Endodermal cell (in vitro differentiated cells): ENCODE measurements around the gene NKRF. TPM values are rescaled to one million over a fixed set of nuclear protein-coding genes. Genes with fewer than 3 reads are reported as not detected.
"Not testable (repeated sequence)": the region's sequence is repeated elsewhere in the genome, so short reads cannot be mapped to it uniquely, and the experiment has no call there.

ENCODE experiments used
- DNase-seq: peaks from one replicate; pipeline ENCODE4 v3.0.0-alpha.2; 2017
- H3K27ac ChIP-seq: 2 replicates; pipeline ENCODE4 v1.5.1; 2013; ENCODE audit warnings: mild to moderate bottlenecking, low read depth, low read length, moderate library complexity
- H3K27me3 ChIP-seq: 2 replicates; pipeline ENCODE4 v1.6.1; 2013; ENCODE audit warnings: mild to moderate bottlenecking, low read length, moderate library complexity; ENCODE audit not compliant: insufficient read depth, control insufficient read depth, poor library complexity, severe bottlenecking
- H3K36me3 ChIP-seq: 2 replicates; pipeline ENCODE4 v1.7.0; 2013; ENCODE audit warnings: mild to moderate bottlenecking, low read length, moderate library complexity; ENCODE audit not compliant: control insufficient read depth, insufficient read depth
- H3K4me1 ChIP-seq: one replicate; pipeline ENCODE4 v1.7.0; 2013; ENCODE audit warnings: low read length; ENCODE audit not compliant: control insufficient read depth, insufficient read depth
- H3K4me3 ChIP-seq: 2 replicates; pipeline ENCODE4 v1.5.1; 2013; ENCODE audit warnings: mild to moderate bottlenecking, low read length, moderate library complexity
- H3K9ac ChIP-seq: 2 replicates; pipeline ENCODE4 v1.6.1; 2013; ENCODE audit warnings: mild to moderate bottlenecking, low read length, moderate library complexity; ENCODE audit not compliant: poor library complexity, severe bottlenecking; ENCODE audit errors: extremely low read depth
- H3K9me3 ChIP-seq: 2 replicates; pipeline ENCODE4 v1.6.1; 2013; ENCODE audit warnings: mild to moderate bottlenecking, low read length, moderate library complexity; ENCODE audit not compliant: control insufficient read depth
- H3K27ac Mint-ChIP-seq: 2 replicates; pipeline ENCODE4 v1.8.0; 2020; ENCODE audit warnings: mixed read lengths
- H3K27me3 Mint-ChIP-seq: 2 replicates; pipeline ENCODE4 v1.8.0; 2021; ENCODE audit warnings: mild to moderate bottlenecking, mixed read lengths; ENCODE audit not compliant: insufficient read depth
- H3K36me3 Mint-ChIP-seq: 2 replicates; pipeline ENCODE4 v1.8.0; 2020; ENCODE audit warnings: low read depth, mixed read lengths
- H3K4me1 Mint-ChIP-seq: 2 replicates; pipeline ENCODE4 v1.8.0; 2020; ENCODE audit warnings: mixed read lengths
- H3K4me3 Mint-ChIP-seq: 2 replicates; pipeline ENCODE4 v1.8.0; 2020; ENCODE audit warnings: mild to moderate bottlenecking, moderate library complexity, mixed read lengths
- H3K9me3 Mint-ChIP-seq: 2 replicates; pipeline ENCODE4 v1.8.0; 2020; ENCODE audit warnings: mild to moderate bottlenecking, mixed read lengths
- CTCF ChIP-seq: fragments of 200-600 bp; sonication (generic); conservative IDR thresholded peaks from 2 replicates; pipeline ENCODE4 v1.5.0; 2021; ENCODE audit warnings: antibody characterized with exemption, mild to moderate bottlenecking
- WGBS, 2 experiments: methylation state at CpG; one replicate each; pipeline versions ENCODE4 v1.1.5 to v1.1.7; 2013; ENCODE audit warnings: missing lambda C conversion rate in 2 of 2, mixed read lengths in 1 of 2; ENCODE audit not compliant: insufficient coverage in 1 of 2, insufficient read length in 1 of 2; 5-methylcytosine and 5-hydroxymethylcytosine counted together
- total RNA-seq, 2 donors: library from RNA; stranded (reverse); fragmentation: NEBNext Ultra II Directional in 1 of 2; extraction: Animal tissue kit (Norgen Biotek cat#: 25700) in 1 of 2; gene quantifications; 2 replicates in 1 of 2; 3 replicates in 1 of 2; pipeline ENCODE4 v1.2.1, GENCODE V29; 2021

Gene NKRF
- total RNA-seq, 2 donors from 2014 or later = 14.3 to 15.8 TPM

DNA sequence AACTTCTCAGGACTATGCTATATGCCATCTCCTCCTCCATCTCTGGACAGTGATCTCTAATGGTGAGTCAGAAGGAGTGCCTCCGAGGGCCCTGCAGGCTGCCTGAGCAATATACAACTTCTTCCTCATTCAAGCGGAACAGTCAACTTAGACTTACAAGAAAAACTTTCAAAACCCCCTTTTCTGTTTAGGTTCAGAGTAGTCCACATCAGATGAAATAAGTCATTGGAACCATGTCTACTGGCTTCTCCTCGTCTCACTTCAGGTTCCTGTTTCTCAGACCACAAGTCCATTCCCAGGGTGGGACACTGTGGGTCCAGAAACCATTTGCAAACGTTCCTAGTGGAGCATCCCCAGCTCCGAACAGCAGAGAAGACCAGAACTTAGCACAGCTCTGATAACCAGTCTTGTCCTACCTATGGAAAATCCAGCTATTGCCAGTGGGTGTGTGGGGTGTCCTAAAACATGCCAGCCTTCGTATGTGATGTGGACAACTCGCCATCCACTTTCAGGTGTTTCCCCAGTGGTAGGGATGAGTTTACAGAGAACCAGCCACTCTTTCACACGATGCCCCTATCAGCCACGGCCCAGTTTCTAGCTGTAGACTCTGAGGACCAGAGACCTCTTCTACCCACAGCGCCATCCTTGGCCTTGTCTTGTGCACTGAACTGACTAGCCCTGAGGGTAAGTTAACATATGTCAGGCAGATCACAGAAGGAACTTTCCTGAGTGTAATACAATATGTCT is 32.7 kb upstream of the NKRF start:
- peaks cover 72% of the 10 kb centered on the region for H3K9me3 Mint-ChIP-seq
- H3K9ac ChIP-seq = no peak overlapping the region
- H3K4me1 Mint-ChIP-seq = no peaks in the 10 kb centered on the region
- no peak overlapping the region for H3K27ac ChIP-seq
- no peaks in the 10 kb centered on the region for H3K36me3 Mint-ChIP-seq
- no peaks in the 10 kb centered on the region for H3K4me1 ChIP-seq
- no peak overlapping the region for H3K4me3 Mint-ChIP-seq
- H3K27ac Mint-ChIP-seq = no peak overlapping the region
- H3K9me3 ChIP-seq = no peaks in the 10 kb centered on the region
- H3K4me3 ChIP-seq = no peak overlapping the region
- H3K27me3 ChIP-seq = no peaks in the 10 kb centered on the region
- 92 to 100% methylated on average over 2 to 10 of the region's 10 CpGs for WGBS, 2 experiments
- DNase-seq = no peak
- no peaks in the 10 kb centered on the region for H3K36me3 ChIP-seq
- no peak for TF ChIP-seq CTCF
- H3K27me3 Mint-ChIP-seq = no peaks in the 10 kb centered on the region

- H3K36me3 Mint-ChIP-seq, H3K27me3 ChIP-seq, H3K9ac ChIP-seq, H3K27me3 Mint-ChIP-seq, H3K4me1 ChIP-seq, H3K27ac Mint-ChIP-seq, H3K4me3 Mint-ChIP-seq, H3K9me3 ChIP-seq, H3K36me3 ChIP-seq, H3K4me3 ChIP-seq, DNase-seq, H3K4me1 Mint-ChIP-seq, H3K27ac ChIP-seq: not testable (repeated sequence)
- no CpG with 5 or more reads among the region's 1 CpG for WGBS, 2 experiments
- H3K9me3 Mint-ChIP-seq = peaks cover 75% of the 10 kb centered on the region
These were observed 31.2 kb upstream of the NKRF start for GRCh38 chrX:119637421-119637820.

- H3K4me3 ChIP-seq = no peak overlapping the region
- Mint-ChIP-seq H3K9me3 (peaks cover 68% of the 10 kb centered on the region), H3K36me3 (peaks cover 9% of the 10 kb centered on the region), H3K4me3 (no peak overlapping the region), H3K27ac (no peak overlapping the region), H3K27me3 (no peaks in the 10 kb centered on the region), H3K4me1 (no peaks in the 10 kb centered on the region)
- H3K27me3 ChIP-seq = no peaks in the 10 kb centered on the region
- no peak for DNase-seq
- H3K36me3 ChIP-seq = no peaks in the 10 kb centered on the region
- no peaks in the 10 kb centered on the region for H3K9me3 ChIP-seq
- no peak overlapping the region for H3K27ac ChIP-seq
- no peak overlapping the region for H3K9ac ChIP-seq
- TF ChIP-seq CTCF = no peak
- 94% methylated on average over 8 of the region's 8 CpGs; no CpG with 5 or more reads in 1 of the 2 experiments for WGBS, 2 experiments
- H3K4me1 ChIP-seq = no peaks in the 10 kb centered on the region
These were observed 30.2 kb upstream of the NKRF start for GRCh38 chrX:119636419-119636818.

DNA sequence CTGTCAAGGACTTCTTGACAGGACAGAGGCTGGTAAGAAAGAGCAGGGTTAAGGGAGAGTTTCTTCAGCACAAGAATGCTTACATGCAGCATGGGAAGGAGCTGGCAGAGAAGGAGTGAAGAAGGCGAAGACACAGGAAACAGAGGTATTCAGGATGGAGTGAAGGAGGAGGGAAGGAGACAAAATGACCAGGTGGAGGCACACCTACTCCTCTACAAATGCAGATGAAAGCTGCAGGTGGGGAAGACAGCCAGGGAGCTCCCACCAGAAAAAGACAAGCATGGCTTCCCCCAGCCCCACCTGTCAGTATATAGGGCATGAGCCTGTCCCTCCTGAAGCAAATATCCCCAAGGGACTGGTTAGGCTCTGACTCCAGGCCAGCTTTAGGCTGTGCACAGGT is 29.6 kb upstream of the NKRF start:
- Mint-ChIP-seq H3K27me3 (no peaks in the 10 kb centered on the region), H3K9me3 (peaks cover 69% of the 10 kb centered on the region), H3K27ac (no peak overlapping the region), H3K36me3 (peaks cover 9% of the 10 kb centered on the region), H3K4me3 (no peak overlapping the region), H3K4me1 (no peaks in the 10 kb centered on the region)
- WGBS, 2 experiments = 91% methylated on average over 1 of the region's 1 CpG; no CpG with 5 or more reads in 1 of the 2 experiments
- TF ChIP-seq CTCF = no peak
- no peak for DNase-seq
- no peak overlapping the region for H3K9ac ChIP-seq
- no peak overlapping the region for H3K4me3 ChIP-seq
- no peak overlapping the region for H3K27ac ChIP-seq
- H3K27me3 ChIP-seq = no peaks in the 10 kb centered on the region
- H3K36me3 ChIP-seq = no peaks in the 10 kb centered on the region
- no peaks in the 10 kb centered on the region for H3K9me3 ChIP-seq
- H3K4me1 ChIP-seq = no peaks in the 10 kb centered on the region
